AML-193 (cell line): Measurements from ENCODE around the gene AMFR.
A peak's percentile ranks its signal among the peaks of the same experiment; 100 is the strongest.

ENCODE experiments used
- DNase-seq, 2 experiments: peaks; one replicate each; lab custom pipeline; 2025; lab: John Stamatoyannopoulos, UW

AMFR gene

DNA sequence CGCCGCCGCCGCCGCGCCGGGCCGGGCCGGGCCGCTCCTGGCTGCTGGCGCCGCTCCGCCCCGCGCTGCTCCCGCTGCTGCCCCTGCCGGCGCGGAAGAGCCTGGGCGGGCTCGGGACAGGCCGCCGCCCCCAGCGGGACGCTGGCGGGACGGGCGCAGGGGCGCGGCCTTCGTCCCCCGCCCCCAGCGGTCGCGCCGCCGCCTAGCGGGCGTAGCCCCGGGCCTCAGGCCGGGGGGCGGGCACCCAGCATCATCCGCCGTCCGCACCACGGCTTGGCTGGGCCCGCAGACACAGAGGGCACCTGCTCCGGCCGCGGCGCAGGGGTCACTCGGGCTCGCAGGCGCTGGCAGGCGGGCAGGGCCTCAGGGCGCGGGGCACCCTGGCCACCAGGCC, at the start of gene AMFR:
TSS of gene AMFR (minus strand) at position 107 of the 394 bp plus-strand sequence. CDS start 218 bp downstream, outside the sequence.
- DNase-seq: peak; percentile 67 to 68

DNA sequence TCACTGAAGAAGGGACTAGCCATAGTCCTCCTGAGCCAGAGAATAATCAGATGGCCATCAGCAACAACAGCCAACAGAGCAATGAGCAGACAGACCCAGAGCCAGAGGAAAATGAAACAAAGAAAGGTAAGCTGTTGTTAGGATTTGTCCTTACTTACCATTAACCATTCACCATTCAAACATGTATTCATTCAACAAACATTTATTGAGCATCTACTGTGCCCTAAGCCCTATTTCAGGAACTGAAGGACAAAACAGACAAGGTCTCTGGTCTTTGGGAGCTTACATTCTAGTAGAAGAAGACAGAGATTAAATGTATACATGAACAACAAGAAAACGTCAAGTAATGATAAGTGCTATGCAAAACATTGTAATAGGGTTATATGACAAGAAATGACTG, 45.3 kb upstream of the AMFR start:
- no peak for DNase-seq

DNA sequence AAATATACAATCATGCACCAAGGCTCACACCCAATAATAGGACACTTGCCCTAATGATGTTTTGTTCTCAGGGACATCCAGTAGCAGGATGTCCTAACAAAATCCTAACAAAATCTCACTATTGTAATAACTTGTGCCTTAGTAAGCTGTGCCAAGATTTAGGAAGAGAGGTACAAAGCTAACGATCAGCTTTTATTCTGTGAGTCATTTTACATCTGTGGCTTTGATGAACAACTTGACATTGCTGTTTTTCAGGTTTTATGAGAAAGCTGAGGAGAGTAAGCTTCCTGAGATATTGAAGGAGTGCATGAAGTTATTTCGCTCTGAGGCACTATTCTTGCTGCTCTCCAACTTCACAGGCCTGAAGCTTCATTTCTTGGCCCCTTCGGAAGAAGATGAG, 44.9 kb upstream of the AMFR start:
- DNase-seq: no peak

DNA sequence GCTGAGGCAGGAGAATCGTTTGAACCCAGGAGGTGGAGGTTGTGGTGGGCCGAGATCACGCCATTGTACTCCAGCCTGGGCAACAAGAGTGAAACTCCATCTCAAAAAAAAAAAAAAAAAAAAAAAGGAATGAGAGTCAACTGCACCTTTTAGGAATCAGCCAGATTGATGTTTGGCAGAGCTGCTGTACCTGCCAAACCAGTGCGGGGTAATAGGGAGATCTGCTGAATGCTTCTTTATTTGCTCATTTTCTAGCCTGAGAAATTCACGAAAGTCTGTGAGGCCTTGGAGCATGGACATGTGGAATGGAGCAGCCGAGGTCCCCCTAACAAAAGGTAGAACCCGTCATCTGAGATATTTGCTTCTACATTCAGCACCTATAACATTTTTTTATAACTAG, 44.4 kb upstream of the AMFR start:
- DNase-seq: no peak

DNA sequence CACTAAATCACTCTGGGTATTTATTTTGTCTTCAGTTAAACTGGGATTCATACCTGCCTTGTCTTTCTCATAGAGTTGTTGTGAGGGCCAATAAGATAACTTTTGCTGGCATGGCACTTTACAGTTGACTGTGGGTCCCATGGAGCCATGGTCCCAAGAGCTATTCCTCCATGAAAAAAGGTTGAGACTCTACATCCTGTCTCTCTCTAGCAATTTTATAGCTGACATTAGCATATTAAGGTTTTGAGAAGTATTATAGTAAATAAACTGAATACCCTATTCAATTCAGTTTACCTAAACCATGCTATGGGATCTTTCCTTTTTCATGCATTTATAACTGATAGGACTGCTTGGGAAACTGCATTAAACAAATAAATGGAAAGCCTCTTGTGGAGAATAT, 43.5 kb upstream of the AMFR start:
- DNase-seq: no peak

DNA sequence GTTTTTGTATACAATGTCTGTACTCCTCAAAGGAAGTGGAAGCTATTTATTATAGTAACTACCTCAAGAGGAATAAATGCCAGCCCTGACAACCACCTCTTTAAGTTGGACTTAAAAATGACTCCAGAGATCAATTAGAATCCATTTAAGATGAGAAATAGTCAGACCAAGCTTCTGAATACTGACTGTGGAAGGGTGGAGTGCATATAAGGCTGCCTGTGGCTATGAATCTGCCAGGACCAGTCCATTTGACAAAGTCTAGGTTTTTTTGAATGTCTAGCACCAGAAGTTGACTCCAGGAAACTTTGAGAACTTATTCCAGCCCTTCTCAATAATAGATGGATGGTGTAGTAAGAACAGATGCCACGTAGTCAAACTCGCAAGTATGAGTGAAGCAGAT, 41.0 kb upstream of the AMFR start:
- no peak for DNase-seq

DNA sequence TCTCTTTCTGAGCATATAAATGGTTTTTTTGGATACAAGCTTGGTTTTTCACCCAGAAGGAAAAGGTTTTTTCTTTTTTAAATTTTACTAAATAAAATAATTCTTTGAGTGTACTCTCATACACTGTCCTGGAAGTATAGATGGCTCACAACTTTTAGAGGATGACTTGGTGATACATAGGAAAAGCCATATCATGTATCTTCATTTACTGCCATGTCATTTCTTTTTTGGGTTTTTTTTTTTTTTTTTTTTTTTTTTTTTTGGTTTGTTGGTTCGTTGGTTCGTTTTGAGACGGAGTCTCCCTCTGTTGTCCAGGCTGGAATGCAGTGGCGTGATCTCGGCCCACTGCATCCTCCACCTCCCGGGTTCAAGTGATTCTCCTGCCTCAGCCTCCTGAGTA, 37.8 kb upstream of the AMFR start:
- DNase-seq: no peak

DNA sequence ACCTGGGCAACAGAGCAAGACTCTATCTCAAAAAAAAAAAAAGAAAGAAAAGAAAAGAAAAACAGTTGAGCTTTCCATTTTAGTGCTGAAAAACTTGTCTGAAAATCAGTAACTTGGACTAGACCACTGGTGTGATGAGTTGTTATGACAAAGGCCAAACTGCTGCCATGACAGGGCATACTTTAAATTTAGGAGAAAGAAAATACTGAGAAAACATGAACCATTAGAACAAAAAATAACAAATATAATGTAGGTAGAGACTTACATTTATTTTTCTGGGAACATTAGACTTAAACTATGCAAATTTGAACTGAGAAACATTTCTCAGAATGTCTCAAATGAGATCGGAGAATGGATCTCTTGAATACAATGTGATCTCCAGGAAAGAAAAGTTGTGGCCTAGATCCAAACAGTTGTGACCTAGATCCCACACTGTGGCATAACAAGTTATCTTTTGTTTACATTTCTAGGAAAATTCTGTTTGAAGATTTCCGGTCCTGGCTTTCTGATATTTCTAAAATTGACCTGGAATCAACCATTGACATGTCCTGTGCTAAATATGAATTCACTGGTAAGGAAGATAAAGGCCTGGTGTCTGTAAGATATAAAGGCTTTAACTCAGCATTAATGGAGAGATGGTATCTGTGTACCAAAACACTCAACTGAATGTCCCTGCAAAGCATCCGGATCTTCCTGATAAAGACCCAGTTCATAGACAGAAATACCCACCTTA, 36.9 kb upstream of the AMFR start:
- no peak for DNase-seq

DNA sequence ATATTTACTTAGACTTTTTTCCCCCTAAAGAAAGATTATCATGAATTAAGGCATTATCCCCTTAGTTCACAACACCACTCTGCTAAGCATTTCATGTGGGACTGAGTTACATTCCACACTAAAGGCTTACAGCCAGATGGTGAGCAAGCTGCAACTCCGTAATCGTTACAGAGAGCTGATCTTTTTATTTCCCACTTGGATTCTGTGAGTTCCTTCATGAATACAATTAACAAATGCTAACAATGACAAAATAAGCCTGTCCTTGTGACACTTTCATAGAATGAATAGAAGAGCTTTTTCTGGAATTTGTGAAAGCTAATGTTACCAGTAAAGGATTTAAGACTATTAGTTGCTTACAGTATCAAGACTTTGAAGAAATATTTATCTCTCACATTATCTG, 34.8 kb upstream of the AMFR start:
- DNase-seq: no peak

DNA sequence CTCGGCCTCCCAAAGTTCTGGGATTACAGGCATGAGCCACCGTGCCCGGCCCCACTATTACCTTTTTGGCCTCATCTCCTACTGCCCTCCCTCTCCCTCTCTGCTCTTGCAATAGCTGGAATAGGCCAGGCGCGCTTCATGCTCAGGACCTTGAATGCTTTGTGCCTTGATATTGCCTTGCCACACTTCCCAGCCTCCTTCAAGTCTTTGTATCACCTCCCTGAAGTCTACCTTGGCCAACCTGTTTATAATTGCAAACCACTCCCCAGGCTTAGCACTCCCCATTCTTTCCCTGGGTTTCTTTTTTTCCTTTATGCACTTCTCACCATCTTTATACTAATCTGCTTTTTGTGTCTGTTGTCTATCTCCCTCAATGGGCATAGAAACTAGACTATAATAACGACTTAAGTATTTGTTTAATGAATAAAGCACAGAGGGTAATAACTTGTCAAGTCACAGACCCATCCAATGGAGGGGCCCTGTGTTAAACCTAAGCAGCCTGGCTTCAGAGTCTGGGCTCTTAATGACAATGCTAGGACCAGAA, 32.7 kb upstream of the AMFR start:
- DNase-seq: no peak

DNA sequence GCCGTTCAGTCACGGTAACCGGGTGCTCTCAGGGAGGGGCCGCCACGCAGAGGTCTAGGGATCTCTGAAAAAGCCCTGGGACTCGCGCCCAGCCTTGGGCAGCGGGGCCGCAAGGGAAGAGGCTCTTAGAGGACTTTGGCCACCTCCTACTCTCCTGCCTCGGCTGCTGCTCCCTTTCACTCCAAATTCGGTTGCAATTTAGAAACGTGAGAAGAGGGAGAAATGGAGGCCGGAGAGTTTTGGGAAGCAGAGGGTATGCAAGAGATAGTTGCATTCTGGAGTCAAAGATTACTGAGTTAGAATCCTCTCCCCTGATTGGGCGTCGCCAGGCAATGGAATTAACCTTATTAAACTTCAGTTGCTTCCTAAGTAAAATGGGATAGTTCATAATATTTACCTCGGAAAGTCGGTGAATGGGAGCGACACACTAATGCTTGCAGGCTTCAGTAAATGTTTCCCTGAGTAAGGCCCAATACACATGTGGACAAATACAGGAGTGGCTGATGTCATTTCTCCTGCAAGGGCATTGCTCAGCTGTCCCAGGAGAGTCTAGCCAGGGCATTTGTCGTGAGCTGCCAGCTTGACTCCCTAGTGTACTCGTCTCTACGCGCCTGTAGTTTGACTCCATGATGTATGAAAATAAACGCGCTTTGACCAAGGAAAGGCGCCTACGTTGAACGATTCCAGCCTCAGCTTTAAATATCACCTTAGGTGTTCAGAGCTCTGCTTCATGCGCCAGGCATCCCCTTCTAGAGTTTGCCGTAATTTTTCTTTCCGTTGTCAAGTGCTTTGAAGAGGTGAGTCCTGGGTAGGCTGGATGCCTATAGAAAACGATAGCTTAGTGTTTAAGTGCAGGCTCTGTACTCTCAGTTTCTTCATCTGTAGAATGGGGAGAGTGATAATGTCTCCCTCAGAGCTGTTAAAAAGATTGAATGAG, 26.7 kb upstream of the AMFR start:
- no peak for DNase-seq

DNA sequence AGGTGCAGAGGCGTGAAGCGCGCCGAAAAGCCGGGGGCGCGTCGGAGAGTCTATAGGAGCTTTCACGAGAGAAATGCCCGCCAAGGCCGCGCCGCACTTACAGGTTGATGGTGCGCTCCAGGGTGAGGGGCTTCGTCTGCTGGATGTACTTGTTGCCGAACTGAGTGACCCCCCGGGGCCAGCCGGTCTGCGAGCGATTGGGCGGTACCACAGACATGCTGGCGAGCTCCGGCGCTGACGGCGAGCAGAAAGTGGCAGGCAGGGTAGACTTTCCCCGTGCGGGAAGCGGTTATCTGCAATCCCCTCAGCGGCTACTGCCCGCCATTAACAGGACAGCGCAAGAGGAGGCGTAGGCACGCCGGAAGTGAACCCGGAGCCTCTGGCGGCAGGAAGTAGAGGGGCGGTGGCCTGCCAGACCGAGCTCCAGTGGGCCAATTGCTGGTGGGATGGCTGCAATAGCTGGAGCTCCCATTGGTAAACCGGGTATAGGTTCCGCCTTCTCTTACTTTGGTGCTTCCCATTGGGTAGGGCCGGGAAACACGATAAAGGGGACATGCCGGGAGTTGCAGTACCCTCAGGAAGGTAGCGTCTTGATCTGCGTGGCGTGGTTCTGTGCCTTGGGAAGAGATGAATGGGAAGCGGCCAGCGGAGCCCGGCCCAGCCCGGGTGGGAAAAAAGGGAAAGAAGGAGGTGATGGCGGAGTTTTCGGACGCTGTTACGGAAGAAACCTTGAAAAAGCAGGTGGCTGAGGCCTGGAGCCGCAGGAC, 25.8 kb upstream of the AMFR start, which contains the start of the genes NUDT21 and OGFOD1:
TSS of gene NUDT21 (minus strand) at position 347 of the 767 bp plus-strand sequence. CDS start at position 217, 130 bp downstream.
TSS of gene OGFOD1 (plus strand) at position 569 of the 767 bp plus-strand sequence. CDS start at position 628, 59 bp downstream.
- DNase-seq: peak; percentile 98 to 99

DNA sequence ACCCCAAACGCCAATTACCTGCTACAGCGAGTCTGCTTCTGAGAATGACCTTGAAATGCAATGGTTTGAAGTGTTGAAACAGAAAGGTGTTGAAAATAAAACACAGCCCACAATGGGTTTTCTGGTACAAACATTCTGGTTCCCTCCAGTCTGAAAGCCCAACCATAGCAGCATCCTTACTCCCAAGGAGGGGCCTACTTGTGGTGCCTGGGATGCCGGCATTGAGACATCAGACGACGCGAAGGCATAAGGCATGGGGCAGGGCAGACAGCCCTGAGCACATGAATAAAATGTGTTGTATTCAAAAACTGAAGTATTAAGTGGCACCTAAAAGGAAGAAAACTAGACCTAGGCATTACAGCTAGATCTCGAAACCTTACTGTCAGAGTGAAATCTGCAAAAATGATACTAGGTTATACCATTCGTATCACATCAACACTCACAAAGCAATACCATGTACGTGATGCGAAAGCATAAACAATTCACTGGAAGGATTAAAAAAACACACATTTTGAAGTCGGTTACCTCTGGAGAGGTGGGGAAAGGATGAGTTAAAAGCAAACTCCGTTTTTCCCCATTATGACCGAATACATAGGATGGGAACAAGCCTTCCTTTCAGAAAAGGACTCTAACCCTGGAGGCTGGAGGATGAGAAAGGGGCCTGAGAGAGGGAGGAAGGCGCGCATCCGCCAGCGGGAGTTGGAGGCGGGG, 25.1 kb upstream of the AMFR start:
- DNase-seq: no peak

DNA sequence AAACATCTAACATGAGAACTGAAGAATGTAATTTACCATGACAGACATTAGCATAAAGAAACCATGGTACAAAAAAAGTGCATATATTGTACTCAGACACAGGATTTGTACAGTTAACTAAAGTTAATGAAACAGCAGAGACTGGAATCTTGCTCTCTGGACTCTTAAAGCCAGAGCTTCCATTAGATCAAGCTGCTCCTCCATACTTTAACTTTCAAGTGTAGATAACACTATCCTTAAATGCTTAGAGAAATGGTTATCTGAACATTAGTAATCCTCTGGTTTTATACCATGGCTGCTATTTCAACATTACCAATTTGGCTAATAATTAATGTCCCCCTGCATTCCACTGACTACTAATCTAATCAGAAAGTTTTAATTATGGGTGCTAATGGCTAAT, 22.7 kb upstream of the AMFR start:
- DNase-seq: no peak

DNA sequence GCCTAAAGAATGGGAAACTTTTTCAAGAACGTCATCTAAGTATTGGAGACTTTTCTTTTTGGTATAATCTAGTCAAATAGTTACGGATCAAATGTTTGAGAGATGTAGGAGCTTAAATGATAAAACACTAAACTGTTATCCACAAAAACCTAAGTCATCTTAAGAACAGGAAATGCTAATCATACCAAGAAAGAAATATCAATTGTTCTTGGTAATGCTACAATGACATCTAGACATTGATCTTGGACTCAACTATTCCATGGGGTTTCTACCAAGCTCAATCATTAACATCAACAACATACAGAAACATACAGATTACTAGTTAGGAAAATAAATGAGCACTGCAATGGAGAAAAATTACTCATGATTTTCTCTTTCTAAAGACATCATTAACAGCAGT, 21.9 kb upstream of the AMFR start:
- no peak for DNase-seq

DNA sequence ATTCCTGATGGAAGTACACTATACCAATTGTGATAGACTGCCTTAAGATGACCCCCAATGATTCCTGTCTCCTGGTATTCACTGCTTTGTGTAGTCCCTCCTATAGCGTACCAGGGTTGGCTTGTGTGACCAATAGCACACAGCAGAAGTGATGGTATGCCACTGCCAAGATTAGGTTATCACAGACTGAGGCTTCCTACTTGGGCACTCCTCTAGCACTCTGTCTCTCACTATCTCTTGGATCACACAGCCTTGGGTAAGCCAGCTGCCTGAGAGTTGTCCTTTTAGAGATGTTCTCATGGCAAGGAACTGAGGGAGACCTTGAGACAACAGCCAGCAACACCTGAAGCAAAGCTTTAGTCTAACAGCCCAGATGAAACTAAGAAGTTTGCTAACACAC, 12.7 kb upstream of the AMFR start:
- no peak for DNase-seq

DNA sequence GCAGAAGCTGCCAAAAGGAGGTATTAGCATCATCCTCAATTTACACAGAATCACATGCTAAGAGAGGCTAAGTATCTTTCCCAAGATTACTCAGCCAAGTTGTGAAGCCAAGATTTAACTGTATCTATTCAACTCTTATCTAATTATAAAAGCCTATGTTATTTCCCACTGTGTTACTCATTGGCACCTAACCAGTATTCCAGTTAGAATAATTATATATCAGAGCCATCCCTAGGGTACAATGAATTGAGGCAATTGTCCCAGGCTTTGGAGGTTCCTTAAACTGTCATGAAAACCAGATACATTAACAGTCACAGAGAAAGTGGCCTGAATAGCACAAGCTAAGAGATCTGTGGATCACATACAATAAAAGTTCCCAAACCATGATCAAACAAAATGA, 10.9 kb upstream of the AMFR start:
- DNase-seq: no peak

DNA sequence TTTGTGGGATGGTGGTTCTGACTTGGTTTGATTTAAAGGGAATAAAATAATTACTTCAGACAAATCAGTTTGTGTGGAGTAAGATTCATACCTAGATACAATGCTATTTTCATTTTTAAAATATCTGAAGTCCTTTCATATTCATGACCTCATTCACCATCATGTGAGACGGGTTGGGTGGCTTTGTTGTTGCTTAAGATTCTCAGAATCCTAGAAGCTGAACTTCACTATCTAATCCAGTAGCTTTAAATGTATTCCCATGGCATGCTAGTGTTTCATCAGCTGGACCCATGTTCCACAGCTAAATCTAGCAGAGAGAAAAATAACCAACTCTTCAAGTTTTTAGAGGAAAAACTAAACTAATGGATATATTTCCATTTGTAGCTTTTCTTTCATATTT, 2.7 kb upstream of the AMFR start:
- DNase-seq: no peak

DNA sequence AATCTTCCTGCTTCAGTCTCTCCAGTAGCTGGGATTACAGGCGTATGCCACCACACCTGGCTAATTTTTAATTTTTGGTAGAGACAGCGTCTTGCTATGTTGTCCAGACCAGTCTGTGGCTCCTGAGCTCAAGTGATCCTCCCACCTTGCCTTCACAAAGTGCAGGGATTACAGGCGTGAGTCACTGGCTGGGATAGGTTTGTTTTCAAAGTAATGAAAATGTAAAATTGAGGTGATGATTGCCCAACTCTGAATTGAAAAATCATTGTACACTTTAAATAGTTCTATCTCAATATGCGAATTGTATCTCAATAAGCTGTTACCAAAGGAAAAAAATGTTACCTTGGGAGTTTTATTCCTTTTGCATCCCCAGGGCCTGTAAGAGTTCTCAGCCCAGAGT, 1.2 kb upstream of the AMFR start:
- DNase-seq: no peak

DNA sequence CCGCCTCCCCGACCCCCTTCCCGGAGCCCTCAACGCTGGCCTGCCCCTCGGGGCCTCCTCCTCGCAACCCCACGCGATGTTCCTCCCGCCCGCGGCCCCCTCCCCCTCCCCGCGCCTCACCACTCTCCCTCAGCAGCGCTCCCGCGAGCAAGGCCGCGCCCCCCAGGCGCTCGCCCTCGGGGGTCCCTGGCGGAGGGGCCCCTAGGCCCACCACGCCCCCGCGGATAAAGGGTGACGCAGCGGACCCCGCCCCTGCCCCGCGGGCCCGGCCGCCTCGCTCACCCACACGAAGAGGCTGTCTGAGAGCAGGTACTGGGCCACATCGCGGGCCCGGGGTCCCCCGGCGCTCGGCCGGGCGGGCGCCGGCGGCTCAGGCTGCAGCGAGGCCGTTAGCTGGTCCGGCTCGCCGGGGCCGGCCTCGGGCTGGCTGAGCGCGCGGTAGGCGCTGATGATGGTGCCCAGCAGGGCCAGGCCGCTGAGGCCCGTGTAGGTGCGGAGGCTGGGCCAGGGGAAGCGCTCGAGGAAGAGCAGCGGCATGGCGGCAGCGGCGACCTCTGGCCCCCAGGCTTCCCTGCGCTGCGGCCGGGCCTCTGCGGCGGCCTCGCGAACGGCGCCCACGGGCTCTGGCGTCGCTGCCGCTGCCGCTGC, 430 bp downstream of the AMFR start:
- DNase-seq: no peak

DNA sequence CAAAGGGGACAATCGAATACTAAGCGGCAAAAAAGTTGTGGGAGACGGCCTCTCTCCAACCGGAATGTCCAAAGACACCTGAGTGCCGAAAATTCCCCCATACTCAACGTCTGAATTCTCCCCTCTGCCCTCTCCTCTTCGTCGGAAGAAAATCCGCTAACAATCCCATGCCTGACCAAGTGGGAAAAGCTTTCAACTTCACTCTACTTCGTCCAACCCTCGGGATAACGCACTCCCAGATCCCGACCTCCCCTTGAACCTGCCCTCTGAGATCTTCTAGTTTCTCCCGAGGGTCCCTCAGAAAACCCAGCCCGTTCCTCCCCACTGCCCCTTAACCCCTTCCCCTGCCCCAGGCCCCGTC, 961 bp downstream of the AMFR start:
- no peak for DNase-seq
